RWPE1 (cell line): Measurements from ENCODE around the gene SLC22A4.

ENCODE experiments used
- CTCF ChIA-PET: fragments of 350-600 bp; sonication (Branson Sonifier 250); formaldehyde crosslinking; extraction: SDS; loops from one replicate; lab custom pipeline; 2021; lab: Yijun Ruan, JAX
- POLR2A ChIA-PET: fragments of 400-600 bp; formaldehyde crosslinking; extraction: SDS; loops from one replicate; lab custom pipeline; 2020; ENCODE audit warnings: antibody characterized with exemption; ENCODE audit not compliant: low non-redundant PET; lab: Yijun Ruan, JAX
- DNase-seq: peaks from one replicate; pipeline ENCODE4 v3.0.0; 2012; ENCODE audit warnings: low spot score
- H3K27ac ChIP-seq: fragments of 450-650 bp; 2 replicates; pipeline ENCODE4 v1.5.1; 2017
- CTCF ChIP-seq: fragments of 450-650 bp; conservative IDR thresholded peaks from 2 replicates; pipeline ENCODE4 v1.5.1; 2017; ENCODE audit warnings: low read depth, mild to moderate bottlenecking

Gene SLC22A4

GRCh38 chr5:132253452-132254320 is 40.5 kb upstream of the SLC22A4 start:
- ChIA-PET POLR2A (interaction anchor here (0.6 to 1.0 kb wide), 2 partner anchors 26 to 84 kb away, joined by 3 to 13 read pairs; partner anchors contain the start of gene P4HA2), CTCF (interaction anchor here (0.5 to 2.9 kb wide), 6 partner anchors 16 to 252 kb away, joined by 3 to 12 read pairs (median 3); no protein-coding TSS in a partner anchor)
- H3K27ac ChIP-seq, result peak overlapping the region; percentile 75
- TF ChIP-seq CTCF, result no peak
- no peak for DNase-seq

GRCh38 chr5:132254321-132254977 is 39.7 kb upstream of the SLC22A4 start:
- POLR2A ChIA-PET, result interaction anchor here (1.0 kb wide), 1 partner anchor 27 kb away, joined by 3 read pairs; the partner anchor contains the start of gene P4HA2
- no peak for DNase-seq

GRCh38 chr5:132256086-132256782 is 38.0 kb upstream of the SLC22A4 start:
- no peak for DNase-seq
- no peak overlapping the region; the same call in 1 of the 2 replicates for H3K27ac ChIP-seq
- POLR2A ChIA-PET, result no interaction called here
- TF ChIP-seq CTCF, result no peak
- CTCF ChIA-PET, result interaction anchor here (1.0 to 1.4 kb wide), 2 partner anchors 18 to 29 kb away, joined by 3 read pairs; partner anchors contain the start of gene P4HA2

More at GRCh38 chr5:132254321-132254977, 39.7 kb upstream of the SLC22A4 start:
- CTCF ChIA-PET, result interaction anchor here (0.5 to 2.9 kb wide), 5 partner anchors 16 to 252 kb away, joined by 3 to 12 read pairs (median 3); no protein-coding TSS in a partner anchor
- peak overlapping the region; percentile 75 for H3K27ac ChIP-seq
- TF ChIP-seq CTCF, result no peak

- ChIA-PET CTCF (interaction anchor here (0.6 to 1.4 kb wide), 3 partner anchors 19 to 259 kb away, joined by 3 read pairs; partner anchors contain the start of gene P4HA2), POLR2A (no interaction called here)
- no peak for DNase-seq
- peak overlapping the region; percentile 98 for H3K27ac ChIP-seq
- TF ChIP-seq CTCF, result no peak
Measured at GRCh38 chr5:132256783-132257130, 37.4 kb upstream of the SLC22A4 start.

- no peak for TF ChIP-seq CTCF
- H3K27ac ChIP-seq, result peak within 1 kb of the TSS; percentile 98
- ChIA-PET POLR2A (no interaction called here), CTCF (interaction anchor here (0.6 to 1.0 kb wide), 2 partner anchors 30 to 260 kb away, joined by 3 read pairs; partner anchors contain the start of gene P4HA2)
- peak; percentile 46 for DNase-seq
Measured at GRCh38 chr5:132257131-132258101, 36.8 kb upstream of the SLC22A4 start, which contains the start of gene PDLIM4. PDLIM4 (plus strand) TSS chr5:132257696; CDS start chr5:132257735, 39 bp downstream.
